Putamen (tissue), 1 donor: ENCODE data around the gene HS6ST1.
"Not testable (repeated sequence)": the region's sequence is repeated elsewhere in the genome, so short reads cannot be mapped to it uniquely, and the experiment has no call there.

Experiments used
- DNase-seq: peaks from one replicate; pipeline ENCODE4 v3.0.0-alpha.2; 2016; ENCODE audit warnings: low spot score

The HS6ST1 gene

DNA sequence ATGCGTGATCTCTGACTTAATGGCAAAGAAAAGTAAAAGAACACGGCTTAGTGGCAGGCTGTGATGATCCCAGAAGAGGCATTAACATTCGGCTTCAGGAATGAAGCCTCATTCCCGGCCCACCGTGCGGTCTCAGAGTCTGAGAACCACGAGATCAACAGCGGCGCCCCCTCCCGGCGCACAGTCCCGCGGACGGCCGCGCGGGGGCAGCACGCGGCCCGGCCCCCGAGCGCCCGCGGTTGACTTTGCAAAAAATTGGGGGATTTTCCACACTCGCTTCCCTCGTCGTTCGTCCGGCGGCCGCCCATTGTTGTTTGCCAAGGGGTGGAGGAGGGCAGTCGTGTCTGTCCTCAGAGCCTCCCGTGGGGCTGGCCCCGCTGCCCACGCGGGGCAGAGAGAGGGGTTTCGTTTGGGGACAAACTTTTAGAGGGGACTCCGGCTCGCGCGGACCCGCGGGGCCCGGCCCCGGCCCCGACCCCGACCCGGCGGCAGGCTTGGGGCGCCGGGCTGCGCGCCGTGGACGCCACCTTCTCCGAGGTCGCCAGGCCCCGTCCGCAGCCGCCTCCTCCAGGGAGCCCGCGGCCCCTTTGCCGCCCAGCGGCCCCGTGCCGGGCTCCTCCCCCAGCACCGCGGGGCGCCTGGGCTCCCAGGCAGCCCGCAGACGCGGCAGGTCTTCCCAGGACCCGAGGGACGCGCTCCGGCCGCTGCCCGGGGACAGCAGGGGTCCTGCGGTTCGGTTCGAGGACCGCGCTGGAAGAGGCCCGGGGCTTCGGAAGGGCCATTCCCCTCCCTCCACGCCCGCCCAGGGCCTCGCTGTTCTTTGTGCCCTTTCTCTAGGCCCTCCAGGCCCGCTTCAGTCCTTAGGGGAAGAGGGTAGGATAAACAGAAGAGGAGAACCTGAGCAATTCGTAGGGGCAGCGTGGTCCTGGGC is 3.4 kb upstream of the HS6ST1 start:
- DNase-seq: peak; percentile 84

DNA sequence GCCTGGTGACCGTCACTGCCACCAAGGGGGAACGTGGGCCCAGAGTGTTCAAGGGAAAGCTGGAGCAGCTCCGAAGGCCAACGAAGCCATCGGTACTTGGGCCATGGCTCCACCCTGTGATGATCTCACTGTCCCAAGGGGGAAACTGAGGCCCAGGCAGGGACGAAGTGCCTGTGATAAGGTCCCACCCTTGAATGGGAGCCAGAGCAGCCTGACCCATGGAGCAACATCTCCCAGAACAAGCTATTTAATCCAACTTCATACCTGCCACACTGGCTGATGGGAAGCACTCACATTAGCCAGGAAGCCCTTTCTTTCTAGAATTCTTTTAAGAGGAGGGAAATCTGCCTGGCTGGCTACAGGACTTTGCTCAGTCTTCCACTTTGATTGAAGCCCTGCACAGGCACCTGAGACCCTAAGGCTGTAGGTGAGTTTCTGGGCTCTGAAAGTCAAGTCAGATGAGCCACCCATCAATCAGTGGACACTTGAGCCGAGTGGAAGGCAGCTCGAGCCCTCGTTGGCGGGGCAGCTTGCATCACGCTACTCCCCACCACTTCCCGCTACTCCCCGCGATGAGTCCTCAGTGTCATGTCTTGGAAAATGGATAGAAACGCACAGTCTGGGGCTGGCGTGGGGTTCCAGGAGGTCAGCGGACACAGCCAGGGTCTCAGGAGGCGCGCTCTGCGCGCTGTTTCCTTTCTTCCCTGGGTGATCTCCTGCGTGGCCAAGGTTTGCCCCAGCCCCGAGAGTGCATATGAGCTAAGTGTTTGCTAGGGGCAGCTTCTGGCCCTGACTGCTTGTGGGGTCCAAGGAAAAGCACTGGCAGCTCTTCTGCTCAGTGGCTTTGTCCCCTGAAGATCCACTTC is 2.5 kb upstream of the HS6ST1 start:
- DNase-seq: no peak

DNA sequence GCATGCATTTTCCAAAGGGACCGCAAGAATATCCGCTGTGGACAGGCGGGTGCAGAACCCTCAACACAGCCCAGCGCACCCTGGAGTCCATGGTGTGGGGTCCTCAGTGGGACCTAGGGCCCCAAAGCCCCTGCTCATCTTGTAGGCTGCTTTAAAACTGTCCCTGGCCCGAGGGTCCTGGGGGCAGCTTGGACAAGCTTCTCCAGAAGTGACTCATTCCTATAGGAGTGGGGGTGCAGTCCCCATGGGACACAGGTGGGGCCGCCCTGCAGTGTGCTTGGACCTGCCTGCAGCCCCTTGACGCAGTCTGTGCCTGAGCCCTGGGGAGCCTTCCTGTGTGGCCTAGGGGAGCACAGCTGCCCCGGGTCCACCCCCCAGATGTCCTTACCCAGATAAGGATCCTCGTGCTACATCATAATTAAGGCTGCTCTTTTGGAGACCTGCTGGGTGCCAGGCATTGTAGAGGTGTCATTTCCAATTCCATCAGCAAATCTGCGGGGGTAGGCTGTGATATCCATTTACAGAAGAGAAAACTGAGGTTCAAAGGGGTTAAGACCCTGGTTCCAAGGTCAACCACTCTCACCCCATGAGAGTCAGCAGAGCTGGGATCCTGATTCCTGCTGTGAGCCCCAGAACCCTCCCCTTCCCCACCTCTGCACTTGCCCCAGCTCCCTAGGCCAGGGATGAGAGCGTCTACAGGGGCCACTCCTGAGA is 1.7 kb upstream of the HS6ST1 start:
- no peak for DNase-seq

DNA sequence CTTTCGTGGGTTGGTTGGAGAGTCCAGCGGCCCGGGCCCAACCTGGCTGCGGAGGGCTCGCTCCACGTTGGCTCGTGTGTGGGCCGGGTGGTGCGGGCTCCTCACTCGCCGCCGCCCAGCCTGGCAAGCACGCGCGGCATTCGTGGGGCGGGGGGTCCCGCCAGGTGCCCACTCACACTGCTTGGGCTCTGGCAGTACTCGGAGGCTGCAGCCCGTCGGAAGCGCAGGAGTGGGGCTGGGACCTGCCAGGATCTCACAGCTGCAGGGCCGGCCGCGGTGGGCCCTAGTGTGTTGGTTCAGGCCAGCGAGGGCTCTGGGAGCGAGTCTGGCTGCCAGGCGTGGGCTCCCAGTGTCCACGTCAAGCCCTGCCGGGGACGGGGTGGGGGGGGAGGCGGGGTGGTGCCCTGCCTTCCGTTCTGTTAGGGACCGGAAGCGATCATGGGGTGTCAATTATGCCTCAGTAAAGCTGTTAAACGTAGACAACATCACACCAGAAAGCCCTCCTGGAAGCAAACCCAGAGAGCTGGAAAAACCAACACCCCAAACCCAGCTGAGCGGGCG is 1.0 kb upstream of the HS6ST1 start:
- no peak for DNase-seq

DNA sequence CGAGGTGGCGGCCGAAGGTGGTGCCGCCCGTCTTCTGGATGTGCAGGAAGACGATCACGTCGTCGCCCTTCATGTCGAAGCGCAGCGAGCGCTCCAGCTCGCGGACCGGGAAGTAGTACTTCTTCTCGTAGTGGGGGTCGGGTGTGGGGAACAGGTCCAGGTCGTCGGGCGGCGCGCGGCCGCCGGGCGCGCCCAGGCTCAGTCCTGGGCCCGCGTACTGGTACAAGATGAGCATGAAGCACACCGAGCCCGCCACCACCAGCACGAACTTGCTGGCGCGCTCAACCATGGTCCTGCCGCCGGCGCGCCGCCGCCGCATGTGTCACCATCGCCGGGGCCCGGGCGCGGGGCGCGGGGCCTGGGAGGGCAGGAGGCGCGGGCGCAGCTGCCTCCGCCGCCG is 423 bp downstream of the HS6ST1 start:
- DNase-seq: not testable (repeated sequence)

GRCh38 chr2:128317899-128318225 is 806 bp downstream of the HS6ST1 start:
- DNase-seq: not testable (repeated sequence)

DNA sequence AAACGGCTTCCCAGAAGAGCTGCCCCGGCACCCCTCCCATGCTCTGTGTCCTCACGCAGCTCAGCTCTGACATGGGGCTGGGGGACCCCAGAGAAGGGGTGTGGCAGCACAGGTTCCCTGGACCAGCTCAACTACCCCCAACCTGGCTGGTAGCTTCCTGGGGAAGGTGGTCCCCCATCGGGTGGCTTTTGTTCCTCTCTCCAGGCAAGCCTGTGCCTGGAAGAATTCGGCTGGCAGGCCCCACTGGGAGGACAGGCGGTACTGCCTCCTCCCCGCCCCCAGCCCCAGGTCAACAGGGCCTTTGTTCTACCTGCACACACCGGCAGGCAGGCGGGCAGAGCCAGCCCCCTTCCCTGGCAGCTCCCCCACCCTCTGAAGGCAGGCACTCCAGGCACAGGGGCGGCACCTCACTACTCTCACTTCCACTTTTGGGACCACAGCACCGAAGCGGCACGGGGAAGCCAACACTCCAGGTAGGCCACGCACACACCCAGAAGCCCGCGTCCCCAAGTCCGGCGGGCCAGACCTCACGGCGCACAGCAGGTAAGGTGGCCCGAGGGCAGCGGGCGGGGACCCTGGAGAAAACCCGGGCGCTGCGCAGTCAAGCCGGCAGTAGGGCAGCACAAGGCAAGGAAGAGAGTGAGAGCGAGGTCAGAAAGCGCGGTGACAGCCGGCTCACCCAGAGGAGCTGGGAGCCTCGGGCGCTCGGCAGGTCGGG is 1.3 kb downstream of the HS6ST1 start:
- DNase-seq: no peak

DNA sequence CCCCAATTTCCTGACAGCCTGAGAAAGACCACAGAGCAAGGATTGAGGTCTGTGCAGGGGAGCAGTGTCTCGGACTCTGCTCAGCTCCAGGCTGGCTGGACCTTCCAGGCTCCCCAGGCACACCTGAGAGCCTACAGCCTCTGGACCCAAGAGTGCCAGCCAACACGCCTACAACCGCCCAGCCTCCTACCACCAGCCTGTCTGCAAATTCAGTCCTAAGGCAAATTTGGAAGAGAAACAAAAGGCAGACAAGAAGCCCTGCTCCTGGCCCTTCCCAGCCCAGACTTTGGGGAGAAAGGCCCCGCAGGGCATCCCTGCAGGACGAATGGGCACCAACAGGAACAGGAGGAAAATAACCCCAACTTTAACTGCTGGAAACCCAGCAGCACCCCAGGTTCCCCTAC is 1.9 kb downstream of the HS6ST1 start:
- no peak for DNase-seq

DNA sequence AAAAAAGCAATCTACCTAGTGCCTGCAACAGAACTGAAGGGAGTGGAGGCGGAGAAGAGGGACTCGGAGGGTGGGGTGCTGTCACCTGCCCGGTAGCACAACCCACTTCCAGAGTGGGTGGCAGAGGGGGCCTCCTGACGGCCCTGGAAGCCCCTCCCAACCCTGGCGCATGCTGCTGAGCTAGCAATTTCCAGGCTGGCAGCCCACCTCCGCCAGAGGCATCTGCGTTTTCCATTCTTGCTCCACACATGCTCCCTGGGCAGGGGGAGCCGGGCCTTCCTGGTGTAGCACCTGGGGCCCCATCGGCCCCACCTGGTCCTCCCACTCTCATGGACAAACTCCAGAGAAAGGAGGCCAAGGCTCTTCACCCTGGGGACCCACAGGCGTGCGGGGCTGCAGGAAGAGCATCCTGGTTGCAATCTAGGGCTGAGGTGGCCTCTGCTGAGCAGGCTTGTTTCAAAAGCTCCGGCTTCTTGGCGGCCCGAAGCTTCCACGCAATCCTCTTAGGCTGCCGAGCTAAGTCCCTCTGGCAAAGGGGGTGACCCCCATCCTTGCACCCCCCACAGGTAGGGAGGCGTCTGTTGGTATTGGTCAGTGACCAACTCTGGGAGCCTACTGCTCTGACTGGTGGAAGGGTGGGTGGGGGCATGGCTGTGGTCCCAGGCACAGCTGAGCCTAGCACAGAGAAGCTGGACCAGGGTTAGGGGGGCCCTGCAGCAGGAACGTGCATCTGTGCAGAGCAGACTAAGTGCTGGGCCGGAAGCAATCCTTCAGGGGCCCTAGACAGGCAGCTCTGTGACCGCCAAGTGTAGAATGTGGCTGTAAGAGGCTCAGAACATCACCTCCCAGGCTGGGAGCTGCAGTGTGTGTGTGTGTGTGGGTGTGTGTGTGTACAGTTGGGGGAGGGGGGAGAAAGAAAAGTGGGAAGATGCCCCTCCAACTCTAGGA is 2.6 kb downstream of the HS6ST1 start:
- no peak for DNase-seq

- DNase-seq: no peak
These were observed 3.4 kb downstream of the HS6ST1 start for GRCh38 chr2:128315122-128315828.

- DNase-seq: no peak
These were observed 4.1 kb downstream of the HS6ST1 start for GRCh38 chr2:128314348-128315121.

- no peak for DNase-seq
These were observed 4.7 kb downstream of the HS6ST1 start for GRCh38 chr2:128313931-128314347.

- DNase-seq: no peak
These were observed 5.4 kb downstream of the HS6ST1 start for GRCh38 chr2:128313091-128313836.

- DNase-seq: no peak
These were observed 6.3 kb downstream of the HS6ST1 start for GRCh38 chr2:128312411-128312810.

DNA sequence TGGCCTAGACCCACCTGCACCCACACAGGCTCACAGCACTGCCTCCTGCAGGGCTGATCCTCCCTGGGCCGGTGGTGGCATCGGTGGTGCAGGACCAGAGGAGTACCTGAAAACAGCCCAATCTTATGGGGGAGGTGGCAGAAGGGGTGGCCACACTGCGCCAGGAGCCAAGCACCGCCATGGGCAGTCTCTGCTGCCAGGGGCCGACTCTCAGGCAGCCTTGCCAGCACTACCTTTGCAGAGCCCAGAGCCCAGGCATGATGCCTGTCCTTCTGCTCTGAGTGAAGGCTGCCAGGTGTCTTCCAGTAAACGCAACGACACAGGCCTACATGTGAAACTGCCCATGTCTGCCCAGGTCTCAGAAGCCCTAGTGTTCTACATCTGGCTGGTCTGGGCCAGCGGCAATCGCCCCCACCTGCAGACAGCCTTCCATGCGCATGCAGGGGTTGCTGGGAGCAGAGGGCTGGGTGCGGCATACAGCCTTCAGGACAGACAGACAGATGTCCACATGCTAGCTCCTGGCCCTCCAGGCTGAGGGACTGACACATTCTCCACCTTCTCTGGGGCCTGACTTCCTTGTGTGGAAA is 6.8 kb downstream of the HS6ST1 start:
- no peak for DNase-seq

- no peak for DNase-seq
These were observed 7.4 kb downstream of the HS6ST1 start for GRCh38 chr2:128311216-128311754.

DNA sequence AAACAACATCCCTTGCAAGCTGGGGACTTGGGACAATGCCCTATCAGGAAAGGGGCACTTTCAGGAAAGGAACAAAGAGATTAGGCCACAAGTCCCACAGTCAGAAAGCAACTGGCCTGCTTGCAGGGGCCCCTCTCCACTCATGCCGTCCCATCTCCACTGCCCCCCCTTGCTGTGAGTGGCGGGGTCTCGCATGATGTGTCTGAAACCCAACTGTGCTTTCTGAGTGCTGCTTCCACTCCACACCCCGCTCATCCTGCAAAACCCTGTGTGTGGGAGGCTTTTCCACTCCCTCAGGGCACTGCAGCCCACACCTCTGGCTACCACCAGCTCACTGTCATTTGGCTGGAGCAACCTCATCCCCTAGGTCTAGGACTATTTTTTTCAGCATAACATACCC is 7.9 kb downstream of the HS6ST1 start:
- no peak for DNase-seq
